Activated CD4-positive, alpha-beta memory T cell treated with anti-CD3 and anti-CD28 coated beads, Interleukin-2, amount 10 ng/mL, durations not matched to agents 7 days and 5 days (primary cell): ENCODE data around the gene PCSK6. TPM values are rescaled to one million over a fixed set of nuclear protein-coding genes. Genes with fewer than 3 reads are reported as not detected.
"Not testable (repeated sequence)": the region's sequence is repeated elsewhere in the genome, so short reads cannot be mapped to it uniquely, and the experiment has no call there.

Source experiments
- CTCF ChIA-PET: fragments of 350-600 bp; sonication (Branson Sonifier 250); formaldehyde crosslinking; loops from one replicate; lab custom pipeline; 2021; ENCODE audit warnings: antibody characterized with exemption, inconsistent platforms; lab: Charles Lee
- POLR2A ChIA-PET: fragments of 350-600 bp; sonication (Branson Sonifier 250); formaldehyde crosslinking; loops from one replicate; lab custom pipeline; 2021; ENCODE audit warnings: antibody characterized with exemption; lab: Charles Lee
- DNase-seq: peaks from one replicate; pipeline ENCODE4 v3.0.0-alpha.2; 2020
- H3K27ac Mint-ChIP-seq: one replicate; pipeline ENCODE4 v1.8.0; 2021; ENCODE audit warnings: mild to moderate bottlenecking, mixed read lengths
- H3K27me3 Mint-ChIP-seq: one replicate; pipeline ENCODE4 v1.8.0; 2021; ENCODE audit warnings: mixed read lengths
- H3K36me3 Mint-ChIP-seq: one replicate; pipeline ENCODE4 v1.8.0; 2021; ENCODE audit warnings: low read depth, mixed read lengths
- H3K4me1 Mint-ChIP-seq: one replicate; pipeline ENCODE4 v1.8.0; 2021; ENCODE audit warnings: mixed read lengths
- H3K4me3 Mint-ChIP-seq: one replicate; pipeline ENCODE4 v1.8.0; 2021; ENCODE audit warnings: mild to moderate bottlenecking, mixed read lengths
- H3K9me3 Mint-ChIP-seq: one replicate; pipeline ENCODE4 v1.8.0; 2021; ENCODE audit warnings: mixed read lengths
- total RNA-seq, 2 experiments: library from RNA; stranded (reverse); gene quantifications; one replicate each; pipeline ENCODE4 v1.2.3, GENCODE V29; 2021

Gene PCSK6
- total RNA-seq, 2 experiments from 2014 or later = 0.53 to 0.58 TPM

DNA sequence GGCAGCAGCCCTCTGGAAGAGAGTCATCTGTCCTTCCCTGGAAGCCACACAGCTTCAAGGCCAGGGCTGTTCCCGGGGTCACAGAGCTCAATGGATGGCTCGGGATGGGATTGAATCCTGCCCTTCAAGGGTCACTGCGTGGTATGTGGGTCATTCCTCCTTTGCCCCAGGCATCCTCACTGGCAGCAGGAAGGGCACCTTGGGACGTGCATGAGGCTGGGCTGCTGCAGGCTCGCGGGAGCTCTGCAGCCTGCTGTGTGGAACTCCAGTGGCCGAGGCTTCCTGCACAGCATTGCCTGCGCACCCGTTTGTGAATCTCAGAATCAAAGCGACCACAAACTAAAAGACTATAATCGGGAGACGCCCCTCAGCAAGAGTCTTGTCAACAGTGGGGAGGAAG is 60.7 kb downstream of the PCSK6 start:
- H3K4me1 Mint-ChIP-seq = no peaks in the 10 kb centered on the region
- H3K4me3 Mint-ChIP-seq = no peak overlapping the region
- CTCF ChIA-PET = no interaction called here
- DNase-seq = no peak
- H3K27me3 Mint-ChIP-seq = peaks cover 2% of the 10 kb centered on the region
- H3K9me3 Mint-ChIP-seq = no peaks in the 10 kb centered on the region
- POLR2A ChIA-PET = no interaction called here
- H3K36me3 Mint-ChIP-seq = no peaks in the 10 kb centered on the region
- no peak overlapping the region for H3K27ac Mint-ChIP-seq

GRCh38 chr15:101427606-101428487 is 61.7 kb downstream of the PCSK6 start:
- no peak for DNase-seq
- POLR2A ChIA-PET = no interaction called here
- Mint-ChIP-seq H3K27me3 (no peaks in the 10 kb centered on the region), H3K9me3 (no peaks in the 10 kb centered on the region), H3K27ac (no peak overlapping the region), H3K4me1 (no peaks in the 10 kb centered on the region), H3K36me3 (no peaks in the 10 kb centered on the region), H3K4me3 (no peak overlapping the region)
- CTCF ChIA-PET = no interaction called here

DNA sequence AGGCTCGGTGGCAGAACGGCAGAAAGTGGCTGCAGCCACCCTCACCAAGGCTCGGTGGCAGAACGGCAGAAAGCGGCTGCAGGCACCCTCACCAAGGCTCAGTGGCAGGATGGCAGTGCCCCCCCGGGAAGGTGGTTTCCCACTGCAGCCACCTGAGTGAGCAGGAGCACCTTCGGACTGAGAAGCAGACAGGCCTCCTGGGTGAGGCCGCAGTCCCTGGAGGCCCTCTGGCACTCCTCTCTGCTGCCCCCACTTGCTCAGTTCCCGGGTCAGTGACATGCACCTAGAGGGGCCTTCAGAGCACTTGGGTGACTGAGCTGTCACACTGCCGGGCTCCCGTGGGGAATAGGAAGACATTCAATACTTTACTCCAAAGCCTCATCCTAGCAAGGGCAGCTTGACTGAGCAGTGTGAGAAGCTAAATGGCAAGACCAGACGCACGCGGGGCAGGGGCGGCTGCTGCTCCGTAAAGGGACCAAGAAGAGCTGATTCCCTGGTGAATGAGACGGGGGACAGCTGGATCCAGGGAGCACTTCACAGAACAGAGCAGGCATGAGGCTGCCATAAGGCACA is 62.7 kb downstream of the PCSK6 start:
- Mint-ChIP-seq H3K27me3 (peaks cover 2% of the 10 kb centered on the region), H3K4me3 (no peak overlapping the region), H3K36me3 (no peaks in the 10 kb centered on the region), H3K27ac (no peak overlapping the region), H3K9me3 (no peaks in the 10 kb centered on the region), H3K4me1 (no peaks in the 10 kb centered on the region)
- ChIA-PET CTCF (no interaction called here), POLR2A (no interaction called here)
- DNase-seq = no peak

DNA sequence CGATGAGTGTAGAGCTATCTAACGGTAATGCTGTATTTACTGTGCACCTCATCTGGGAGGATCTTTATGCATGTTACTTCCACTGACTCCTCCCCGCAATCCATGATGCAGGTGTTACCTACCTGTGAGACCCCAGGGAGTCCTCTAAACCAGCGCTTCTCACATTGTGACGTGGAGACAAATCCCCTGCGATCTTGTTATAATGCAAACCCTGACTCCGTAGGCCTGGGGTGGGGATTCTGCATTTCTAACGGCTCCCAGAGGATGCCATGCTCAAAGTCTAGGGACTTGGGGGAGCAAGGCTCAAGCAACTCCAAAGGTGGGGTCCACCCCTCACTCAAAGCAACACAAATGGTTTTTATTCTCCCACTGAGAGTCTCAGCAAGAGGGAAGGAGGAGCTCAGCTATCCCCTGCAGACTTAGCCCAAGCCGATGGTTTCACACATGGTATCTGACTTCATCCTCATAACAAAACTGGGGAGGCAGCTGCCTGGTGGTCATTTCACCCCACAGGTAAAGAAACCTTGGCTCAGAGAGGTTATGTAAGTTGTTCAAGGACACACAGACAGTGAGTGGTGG is 63.6 kb downstream of the PCSK6 start:
- no peaks in the 10 kb centered on the region for H3K36me3 Mint-ChIP-seq
- DNase-seq = no peak
- CTCF ChIA-PET = no interaction called here
- H3K27me3 Mint-ChIP-seq = peaks cover 5% of the 10 kb centered on the region
- POLR2A ChIA-PET = no interaction called here
- H3K4me1 Mint-ChIP-seq = no peaks in the 10 kb centered on the region
- H3K4me3 Mint-ChIP-seq = no peak overlapping the region
- no peaks in the 10 kb centered on the region for H3K9me3 Mint-ChIP-seq
- H3K27ac Mint-ChIP-seq = no peak overlapping the region

- Mint-ChIP-seq H3K36me3 (no peaks in the 10 kb centered on the region), H3K9me3 (no peaks in the 10 kb centered on the region), H3K4me1 (no peaks in the 10 kb centered on the region), H3K27me3 (peaks cover 6% of the 10 kb centered on the region), H3K4me3 (no peak overlapping the region), H3K27ac (no peak overlapping the region)
- ChIA-PET CTCF (interaction anchor here (0.6 kb wide), 1 partner anchor 1026 kb away, joined by 4 read pairs; no protein-coding TSS in a partner anchor), POLR2A (no interaction called here)
- no peak for DNase-seq
These were observed 64.5 kb downstream of the PCSK6 start for GRCh38 chr15:101424984-101425383.

- H3K27ac Mint-ChIP-seq = no peak overlapping the region
- CTCF ChIA-PET = no interaction called here
- no peaks in the 10 kb centered on the region for H3K36me3 Mint-ChIP-seq
- no peaks in the 10 kb centered on the region for H3K9me3 Mint-ChIP-seq
- H3K4me3 Mint-ChIP-seq = no peak overlapping the region
- POLR2A ChIA-PET = no interaction called here
- no peak for DNase-seq
- H3K4me1 Mint-ChIP-seq = no peaks in the 10 kb centered on the region
- peaks cover 14% of the 10 kb centered on the region for H3K27me3 Mint-ChIP-seq
These were observed 69.3 kb downstream of the PCSK6 start for GRCh38 chr15:101420232-101420631.

DNA sequence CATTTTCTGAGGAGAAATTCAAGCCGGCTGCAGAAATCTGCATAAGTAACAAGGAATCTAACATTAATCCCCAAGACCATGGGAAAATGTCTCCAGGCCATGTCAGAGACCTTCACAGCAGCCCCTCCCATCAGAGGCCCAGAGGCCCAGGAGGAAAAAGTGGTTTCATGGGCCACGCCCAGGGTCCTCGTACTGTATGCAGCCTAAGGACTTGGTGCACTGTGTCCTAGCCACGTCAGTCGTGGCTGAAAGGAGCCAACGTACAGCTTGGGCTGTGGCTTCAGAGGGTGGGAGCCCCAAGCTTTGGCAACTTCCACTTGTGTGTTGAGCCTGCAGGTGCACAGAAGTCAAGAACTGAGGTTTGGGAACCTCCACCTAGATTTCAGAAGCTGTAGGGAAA is 73.0 kb downstream of the PCSK6 start:
- POLR2A ChIA-PET, H3K36me3 Mint-ChIP-seq, H3K27ac Mint-ChIP-seq, CTCF ChIA-PET, DNase-seq, H3K4me1 Mint-ChIP-seq, H3K9me3 Mint-ChIP-seq, H3K4me3 Mint-ChIP-seq: not testable (repeated sequence)
- peaks cover 22% of the 10 kb centered on the region for H3K27me3 Mint-ChIP-seq

- H3K4me3 Mint-ChIP-seq = no peak overlapping the region
- H3K36me3 Mint-ChIP-seq = no peaks in the 10 kb centered on the region
- CTCF ChIA-PET = interaction anchor here (0.6 kb wide), 1 partner anchor 21 kb away, joined by 3 read pairs; no protein-coding TSS in a partner anchor
- H3K4me1 Mint-ChIP-seq = no peaks in the 10 kb centered on the region
- no peak overlapping the region for H3K27ac Mint-ChIP-seq
- no peaks in the 10 kb centered on the region for H3K9me3 Mint-ChIP-seq
- H3K27me3 Mint-ChIP-seq = peaks cover 17% of the 10 kb centered on the region
- no peak for DNase-seq
- POLR2A ChIA-PET = no interaction called here
These were observed 76.3 kb downstream of the PCSK6 start for GRCh38 chr15:101413239-101413638.

GRCh38 chr15:101411581-101411980 is 77.9 kb downstream of the PCSK6 start:
- no peak for DNase-seq
- H3K27ac Mint-ChIP-seq = no peak overlapping the region
- H3K27me3 Mint-ChIP-seq = peaks cover 12% of the 10 kb centered on the region
- H3K9me3 Mint-ChIP-seq = no peaks in the 10 kb centered on the region
- no peaks in the 10 kb centered on the region for H3K4me1 Mint-ChIP-seq
- H3K36me3 Mint-ChIP-seq = no peaks in the 10 kb centered on the region
- POLR2A ChIA-PET = no interaction called here
- CTCF ChIA-PET = no interaction called here
- H3K4me3 Mint-ChIP-seq = no peak overlapping the region

DNA sequence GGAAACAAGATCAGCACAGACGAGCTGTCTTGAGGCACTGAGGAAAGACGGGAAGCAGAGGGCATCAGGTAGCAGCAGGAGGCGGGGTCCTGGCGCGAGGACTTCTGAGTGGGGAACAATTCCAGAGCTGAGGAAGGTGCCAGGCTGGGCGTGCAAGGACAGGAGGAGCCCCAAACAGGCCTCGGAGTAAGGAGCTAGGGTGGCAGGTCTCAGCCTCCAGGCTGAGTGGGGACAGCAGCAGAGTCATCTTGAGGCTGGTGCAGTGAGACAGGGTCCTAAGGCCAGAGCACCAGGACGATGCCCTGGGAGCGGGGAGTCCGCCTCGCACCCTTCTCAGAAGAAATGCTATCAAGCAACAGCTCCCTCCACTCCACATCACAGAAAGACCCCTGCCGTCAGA is 78.4 kb downstream of the PCSK6 start:
- Mint-ChIP-seq H3K4me1 (no peaks in the 10 kb centered on the region), H3K27ac (no peak overlapping the region), H3K27me3 (peaks cover 11% of the 10 kb centered on the region), H3K36me3 (no peaks in the 10 kb centered on the region), H3K4me3 (no peak overlapping the region), H3K9me3 (no peaks in the 10 kb centered on the region)
- no peak for DNase-seq
- POLR2A ChIA-PET = no interaction called here
- CTCF ChIA-PET = no interaction called here

GRCh38 chr15:101410612-101411011 is 78.9 kb downstream of the PCSK6 start:
- H3K36me3 Mint-ChIP-seq = no peaks in the 10 kb centered on the region
- no peak overlapping the region for H3K27ac Mint-ChIP-seq
- ChIA-PET POLR2A (no interaction called here), CTCF (no interaction called here)
- H3K9me3 Mint-ChIP-seq = no peaks in the 10 kb centered on the region
- H3K4me3 Mint-ChIP-seq = no peak overlapping the region
- peaks cover 9% of the 10 kb centered on the region for H3K27me3 Mint-ChIP-seq
- DNase-seq = no peak
- H3K4me1 Mint-ChIP-seq = no peaks in the 10 kb centered on the region

GRCh38 chr15:101409621-101410020 is 79.9 kb downstream of the PCSK6 start:
- H3K27ac Mint-ChIP-seq = no peak overlapping the region
- no peak for DNase-seq
- H3K27me3 Mint-ChIP-seq = peaks cover 6% of the 10 kb centered on the region
- CTCF ChIA-PET = no interaction called here
- no peaks in the 10 kb centered on the region for H3K9me3 Mint-ChIP-seq
- H3K36me3 Mint-ChIP-seq = no peaks in the 10 kb centered on the region
- no peaks in the 10 kb centered on the region for H3K4me1 Mint-ChIP-seq
- H3K4me3 Mint-ChIP-seq = no peak overlapping the region
- POLR2A ChIA-PET = no interaction called here

GRCh38 chr15:101407966-101408775 is 81.3 kb downstream of the PCSK6 start:
- DNase-seq = no peak
- CTCF ChIA-PET = no interaction called here

More at GRCh38 chr15:101407966-101408775, 81.3 kb downstream of the PCSK6 start:
- Mint-ChIP-seq H3K27ac (no peak overlapping the region), H3K9me3 (no peaks in the 10 kb centered on the region), H3K4me1 (no peaks in the 10 kb centered on the region), H3K36me3 (no peaks in the 10 kb centered on the region), H3K27me3 (peaks cover under 1% of the 10 kb centered on the region), H3K4me3 (no peak overlapping the region)
- POLR2A ChIA-PET = no interaction called here
